ENCODE results near the gene DOHH.

The DOHH gene

DNA sequence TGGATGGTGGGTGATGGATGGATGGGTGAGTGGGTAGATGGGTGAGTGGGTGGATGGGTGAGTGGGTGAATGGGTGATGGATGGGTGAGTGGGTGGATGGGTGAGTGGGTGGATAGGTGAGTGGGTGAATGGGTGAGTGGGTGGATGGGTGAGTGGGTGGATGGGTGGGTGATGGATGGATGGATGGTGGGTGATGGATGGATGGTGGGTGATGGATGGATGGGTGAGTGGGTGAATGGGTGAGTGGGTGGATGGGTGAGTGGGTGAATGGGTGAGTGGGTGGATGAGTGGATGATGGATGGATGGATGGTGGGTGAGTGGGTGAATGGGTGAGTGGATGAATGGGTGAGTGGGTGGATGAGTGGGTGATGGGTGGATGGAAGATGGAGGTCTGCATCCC, 23.0 kb downstream of the DOHH start:
- DNase-seq (ENCODE audit: low spot score): no peak

DNA sequence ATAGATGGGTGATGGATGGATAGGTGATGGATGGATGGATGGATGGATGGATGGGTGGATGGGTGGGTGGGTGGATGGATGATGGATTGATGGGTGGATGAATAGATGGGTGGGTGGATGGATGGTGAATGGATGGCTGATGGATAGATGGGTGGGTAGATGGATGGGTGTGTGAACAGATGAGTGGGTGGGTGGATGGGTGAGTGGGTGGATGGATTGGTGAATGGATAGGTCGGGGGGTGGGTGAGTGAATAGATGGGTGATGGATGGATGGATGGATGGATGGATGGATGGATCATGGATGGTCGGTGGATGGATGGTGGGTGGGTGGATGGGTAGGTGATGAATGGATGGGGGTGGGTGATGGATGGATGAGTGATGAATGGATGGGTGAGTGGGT, 23.6 kb downstream of the DOHH start:
- DNase-seq (ENCODE audit: low spot score): no peak

DNA sequence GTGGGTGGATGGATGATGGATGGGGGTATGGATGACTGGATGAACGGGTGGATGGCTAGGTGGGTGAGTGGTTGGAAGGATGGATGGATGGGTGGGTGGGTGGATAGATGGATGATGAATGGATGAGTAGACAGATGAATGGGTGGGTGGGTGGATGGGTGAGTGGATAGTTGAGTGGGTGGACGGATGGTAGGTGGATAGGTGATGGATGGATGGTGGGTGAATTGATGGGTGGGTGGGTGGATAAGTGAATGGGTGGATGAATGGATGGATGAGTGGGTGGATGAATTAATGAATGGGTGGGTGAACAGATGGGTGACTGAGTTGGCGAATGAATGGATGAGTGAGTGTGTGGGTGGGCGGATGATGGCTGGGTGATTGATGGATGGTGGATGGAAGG, 25.0 kb downstream of the DOHH start:
- DNase-seq (ENCODE audit: low spot score): no peak

DNA sequence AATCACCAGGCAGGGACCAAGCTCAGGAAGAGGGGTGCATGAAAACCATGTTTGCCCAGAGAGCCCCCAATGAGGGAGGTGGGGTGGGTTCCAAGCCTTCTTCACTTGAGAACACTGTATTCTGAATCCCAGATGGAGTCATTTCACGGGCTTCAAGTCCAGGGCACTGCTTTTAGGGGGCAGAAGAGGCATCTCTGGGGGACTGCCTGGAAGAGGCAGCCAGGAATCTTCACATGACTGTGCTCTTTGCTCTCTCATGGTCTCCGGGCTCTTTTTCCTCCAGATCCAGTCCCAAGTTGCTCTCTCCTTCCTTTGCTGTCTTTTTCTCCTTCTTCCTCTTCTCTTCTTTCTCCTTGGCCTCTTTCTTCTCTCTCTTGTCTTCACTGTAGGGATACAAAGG, 25.9 kb downstream of the DOHH start:
- DNase-seq (ENCODE audit: low spot score): no peak

DNA sequence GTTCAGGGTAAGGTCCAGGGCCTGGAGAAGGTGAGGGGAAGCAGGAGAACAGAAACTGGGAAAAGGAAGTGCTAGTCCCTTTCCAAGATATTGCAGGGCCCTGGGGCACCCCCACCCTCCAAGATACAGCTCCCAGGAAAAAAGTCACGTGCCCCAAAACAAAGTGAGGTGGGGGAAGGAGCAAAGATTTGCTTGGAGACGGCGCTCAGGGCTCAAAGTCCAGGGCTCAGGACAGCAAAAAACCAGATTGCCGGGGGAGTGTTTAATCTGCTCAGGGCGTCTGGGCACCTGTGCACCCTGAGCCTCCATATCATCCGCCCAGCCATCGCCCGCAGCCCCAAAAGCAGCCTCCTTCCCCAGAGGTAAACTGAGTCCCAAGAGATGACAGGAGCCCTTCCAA, 26.5 kb downstream of the DOHH start:
- no peak for DNase-seq (ENCODE audit: low spot score)

DNA sequence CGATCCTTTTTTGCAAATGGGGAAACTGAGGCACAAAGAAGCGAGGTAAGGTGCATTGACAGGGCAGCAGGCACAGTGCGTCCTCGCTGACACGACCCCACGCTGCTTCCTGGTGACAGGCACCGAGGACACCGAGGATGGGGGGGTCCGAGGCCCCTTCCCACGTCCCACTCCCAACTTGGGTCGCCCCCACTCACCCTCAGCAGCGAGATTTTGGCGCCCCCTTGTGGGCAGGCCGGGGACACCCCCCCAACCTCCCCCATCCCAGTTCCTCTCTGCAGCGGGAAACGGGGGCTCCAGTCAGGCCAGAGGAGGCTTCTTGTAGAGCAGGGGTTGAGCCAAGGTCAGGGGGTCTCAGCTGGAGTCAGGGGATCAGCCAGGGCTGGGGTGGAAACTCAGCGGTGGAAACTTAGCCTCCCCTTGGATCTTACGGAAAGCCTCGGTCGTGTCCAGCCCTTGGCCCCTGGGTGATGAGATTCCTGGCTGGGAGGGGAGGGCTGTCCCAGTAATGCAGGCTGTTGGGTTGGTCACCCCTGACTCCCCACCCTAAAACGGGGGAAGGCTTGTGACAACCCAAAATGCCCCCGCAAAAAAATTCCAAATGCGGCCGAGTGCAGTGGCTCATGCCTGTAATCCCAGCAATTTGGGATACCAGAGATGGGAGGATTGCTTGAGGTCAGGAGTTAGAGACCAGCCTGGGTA, 28.4 kb downstream of the DOHH start:
- DNase-seq (ENCODE audit: low spot score): peak; percentile 54

DNA sequence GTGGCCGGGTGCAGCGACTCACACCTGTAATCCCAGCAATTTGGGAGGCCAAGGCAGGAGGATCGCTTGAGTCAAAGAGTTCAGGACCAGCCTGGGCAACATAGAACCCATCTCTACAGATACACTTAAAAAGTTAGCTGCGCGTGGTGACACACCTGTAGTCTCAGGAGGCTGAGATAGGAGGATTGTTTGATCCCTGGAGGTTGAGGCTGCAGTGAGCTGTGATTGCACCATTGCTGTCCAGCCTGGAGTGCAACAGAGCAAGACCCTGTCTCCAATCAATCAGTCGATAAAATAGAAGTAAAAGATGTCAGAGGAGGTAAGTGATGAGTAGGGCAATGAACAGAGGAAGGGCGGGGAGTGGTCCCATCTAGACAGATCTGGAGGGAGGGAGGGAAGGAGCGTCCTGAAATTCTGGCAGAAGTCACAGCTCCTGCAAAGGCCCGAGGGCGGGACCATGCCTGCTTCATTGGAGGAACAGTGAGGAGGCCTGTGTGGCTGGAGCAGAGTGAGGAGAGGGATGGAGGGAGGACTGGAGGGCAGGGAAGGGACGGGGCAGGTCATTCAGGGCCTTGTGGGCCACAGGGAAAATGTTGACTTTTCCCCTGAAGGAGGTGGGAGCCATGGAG, 29.9 kb downstream of the DOHH start:
- DNase-seq (ENCODE audit: low spot score): no peak

DNA sequence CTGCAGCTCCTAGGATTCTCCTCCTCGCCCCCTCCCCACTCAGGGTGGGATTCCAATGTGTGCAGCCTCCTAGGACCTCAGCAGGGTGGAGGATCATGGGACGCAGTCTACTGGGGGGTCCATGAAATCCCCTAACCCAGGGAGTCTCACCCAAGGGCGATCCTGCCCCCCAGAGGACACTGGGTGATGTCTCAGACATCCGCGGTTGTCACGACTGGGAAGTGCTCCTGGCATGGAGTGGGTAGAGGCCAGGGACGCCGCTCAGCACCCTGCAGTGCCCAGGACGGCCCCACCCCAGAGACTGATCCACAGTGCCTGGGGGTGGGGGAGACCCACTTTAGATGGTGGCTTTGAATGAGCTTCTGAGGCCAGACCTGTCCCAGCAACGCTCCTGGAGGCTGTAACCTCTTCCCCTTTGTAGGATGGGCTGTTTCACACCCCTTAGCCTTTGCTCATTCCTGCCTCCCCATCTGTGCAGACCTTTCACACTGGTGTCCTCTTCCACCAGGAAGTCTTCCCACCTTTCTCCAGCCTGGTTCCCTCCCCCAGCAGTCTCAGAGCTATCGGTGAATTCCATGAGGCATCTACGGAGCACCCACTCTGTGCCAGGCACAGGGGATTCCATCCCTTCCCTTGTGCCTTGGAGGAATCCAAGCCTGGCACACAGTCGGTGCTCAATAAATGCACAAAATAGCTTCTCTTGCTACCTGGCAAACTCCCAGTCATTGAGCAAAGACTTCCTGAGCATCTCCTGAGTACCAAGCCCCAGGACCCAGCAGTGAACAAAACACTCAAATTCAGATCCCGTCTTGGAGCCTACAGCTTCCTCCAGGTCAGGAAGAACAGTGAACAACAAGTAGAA, 30.6 kb downstream of the DOHH start:
- DNase-seq (ENCODE audit: low spot score): no peak

DNA sequence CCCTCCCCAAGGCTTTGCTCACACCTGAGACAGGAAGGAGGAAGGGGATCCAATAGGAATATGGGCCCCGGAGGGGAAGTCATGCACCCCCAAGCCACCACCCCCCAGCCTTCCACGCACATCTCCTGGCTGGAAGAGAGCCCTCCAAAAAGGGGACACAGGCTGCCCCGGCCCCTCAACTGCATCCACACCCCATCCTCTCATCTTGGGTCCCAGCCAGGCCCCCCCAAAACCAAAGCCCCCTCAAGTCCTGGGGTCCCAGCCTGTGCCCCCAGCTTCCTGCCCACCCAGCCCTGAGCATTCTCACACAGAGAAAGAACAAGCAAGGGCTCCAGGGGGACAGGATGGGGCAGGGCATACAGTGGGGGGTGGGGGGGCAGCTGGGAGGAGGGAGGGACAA, 32.3 kb downstream of the DOHH start:
- no peak for DNase-seq (ENCODE audit: low spot score)

DNA sequence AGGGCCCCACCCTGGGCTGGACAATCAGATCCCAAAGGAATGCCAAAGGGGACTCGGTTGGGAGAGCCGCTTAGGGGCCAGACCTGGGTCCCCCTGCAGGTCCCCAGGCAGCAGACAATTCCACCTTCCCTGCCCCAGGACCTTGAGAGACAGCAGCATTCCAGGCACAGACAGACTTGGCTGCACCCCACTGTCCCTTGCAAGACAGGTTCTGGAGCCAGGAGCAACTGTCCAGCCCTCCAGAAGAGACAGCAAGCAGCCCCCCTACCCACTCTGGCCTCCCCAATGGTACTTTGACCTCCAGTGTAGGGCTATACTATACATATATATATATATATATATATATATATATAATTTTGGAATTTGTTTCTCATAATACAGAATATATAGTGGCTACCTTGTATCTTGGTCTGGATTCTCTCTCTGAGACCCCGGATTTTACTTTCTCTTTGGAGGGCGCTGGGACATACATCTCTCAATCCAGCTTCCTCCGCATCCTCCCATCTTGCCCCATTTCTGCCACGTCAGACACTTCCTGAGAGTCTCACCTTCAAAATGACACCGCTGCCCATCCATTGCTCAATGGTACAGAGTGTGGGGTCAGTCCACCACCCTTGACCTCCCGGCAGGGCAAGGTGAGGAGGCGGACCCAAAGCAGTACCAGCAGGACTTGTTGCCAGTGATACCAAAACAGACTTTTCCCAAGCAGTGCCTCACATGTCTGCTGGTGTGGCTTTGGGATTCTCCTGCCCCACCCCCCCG, 32.9 kb downstream of the DOHH start:
- no peak for DNase-seq (ENCODE audit: low spot score)

DNA sequence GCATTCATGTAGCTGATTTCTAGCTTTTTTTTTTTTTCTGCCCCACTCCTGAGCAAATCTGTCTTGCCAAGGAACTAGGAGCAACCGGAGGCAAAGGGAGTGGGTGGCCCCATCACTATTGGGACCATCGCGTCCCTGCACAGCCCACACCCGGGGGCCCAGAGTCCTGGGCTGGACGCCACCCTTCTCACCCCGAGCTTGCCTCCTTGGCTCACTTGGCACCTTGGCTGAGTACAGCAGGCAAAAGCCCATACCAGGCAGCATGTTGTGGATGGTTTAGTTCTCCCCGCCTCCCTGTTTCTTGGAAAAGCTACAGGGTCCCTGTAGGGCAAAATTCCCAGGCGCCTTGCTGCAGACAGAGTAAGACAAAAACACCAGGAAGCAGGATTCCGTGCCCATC, 33.8 kb downstream of the DOHH start:
- no peak for DNase-seq (ENCODE audit: low spot score)

DNA sequence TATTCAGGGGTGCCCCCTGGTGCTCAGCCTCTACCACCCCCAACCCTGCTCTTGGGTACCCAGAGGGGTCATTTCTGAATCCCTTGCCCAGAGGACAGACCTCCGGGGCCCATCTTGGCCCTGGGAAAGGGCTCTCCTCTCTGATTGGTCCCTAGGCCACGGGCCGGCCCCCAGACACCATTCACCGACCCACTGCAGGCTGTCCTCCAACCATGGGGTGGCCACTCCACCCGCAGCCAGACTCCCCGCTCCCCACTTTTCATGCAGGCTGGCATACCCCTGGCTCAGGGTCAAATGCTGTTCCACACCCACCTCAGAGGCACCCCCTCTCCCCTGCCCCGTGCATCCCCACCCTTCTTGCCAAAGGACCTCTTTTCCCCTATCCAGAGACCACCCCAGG, 34.9 kb downstream of the DOHH start:
- no peak for DNase-seq (ENCODE audit: low spot score)

DNA sequence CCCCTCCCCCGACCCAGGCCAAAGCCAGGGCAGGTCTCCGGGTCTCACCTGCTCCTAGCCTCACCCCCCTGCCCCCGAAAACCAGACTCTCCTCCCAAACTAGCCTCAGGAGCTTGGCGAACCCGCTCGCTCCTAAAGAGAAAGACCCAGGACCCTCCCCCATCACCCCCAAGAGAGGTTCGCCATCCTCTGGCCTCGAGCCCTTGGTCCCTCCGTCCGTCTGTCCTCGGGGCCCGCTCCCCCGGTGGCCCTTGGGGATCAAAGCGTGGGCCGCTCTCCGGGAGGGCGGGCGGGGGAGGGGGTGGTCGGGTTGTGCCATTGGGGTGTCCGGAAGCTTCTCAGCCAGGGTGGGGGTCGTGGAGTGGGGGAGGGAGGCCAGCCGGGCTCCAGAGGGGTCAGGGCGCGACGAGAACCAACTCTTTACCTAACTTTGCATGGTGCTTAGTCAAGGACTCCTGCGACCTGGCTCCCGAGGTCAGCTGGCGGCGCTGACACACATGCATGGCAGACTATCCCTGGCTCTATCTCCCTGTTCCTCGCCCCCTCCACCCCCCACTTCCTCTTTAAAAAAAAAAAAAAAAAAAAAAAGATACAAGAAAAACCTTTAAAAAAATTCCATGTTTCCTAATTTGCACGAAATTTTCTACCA, 35.8 kb downstream of the DOHH start:
- no peak for DNase-seq (ENCODE audit: low spot score)

DNA sequence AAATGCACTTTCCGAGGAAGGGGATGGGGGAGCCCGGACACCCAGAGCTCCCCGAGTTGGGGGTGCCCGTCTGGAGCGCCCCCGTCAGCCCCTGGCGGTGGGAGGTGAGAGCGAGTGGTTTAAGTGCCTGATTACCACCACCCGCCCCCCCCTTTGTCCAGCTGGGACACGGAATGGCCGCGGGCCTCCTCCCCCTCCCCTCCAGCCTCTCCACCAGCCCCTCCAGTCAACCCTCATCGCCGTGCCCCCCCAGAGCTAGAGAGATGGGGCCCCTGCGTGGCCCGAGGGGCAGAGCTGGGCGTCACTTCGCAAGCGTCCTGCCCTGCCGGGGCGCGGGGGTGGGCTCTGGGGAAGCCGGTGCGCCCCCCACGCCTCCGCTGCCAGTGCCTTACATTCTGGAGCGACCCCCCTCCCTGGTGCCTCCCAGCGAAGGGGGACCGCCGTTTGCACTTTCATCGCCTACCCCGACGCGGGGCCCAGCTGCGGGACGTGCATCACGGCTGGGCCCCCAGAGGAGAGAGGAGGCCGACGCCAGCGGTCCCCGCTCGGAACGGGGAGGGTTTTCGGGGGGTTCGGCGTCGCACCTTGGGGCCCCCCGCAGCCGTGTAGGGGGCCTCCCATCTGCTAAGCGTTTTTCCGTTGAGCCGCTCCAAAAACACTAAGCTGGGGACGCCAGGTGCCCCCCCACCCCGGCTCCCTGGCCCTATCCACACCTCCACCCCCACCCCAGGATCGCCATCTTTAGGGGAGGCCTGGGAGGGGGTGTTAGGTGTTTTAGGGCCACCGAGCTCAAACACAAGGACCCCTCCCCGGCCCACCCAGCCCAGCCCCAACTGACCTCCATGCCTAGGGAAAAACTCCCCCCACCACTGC, 36.5 kb downstream of the DOHH start:
- no peak for DNase-seq (ENCODE audit: low spot score)

DNA sequence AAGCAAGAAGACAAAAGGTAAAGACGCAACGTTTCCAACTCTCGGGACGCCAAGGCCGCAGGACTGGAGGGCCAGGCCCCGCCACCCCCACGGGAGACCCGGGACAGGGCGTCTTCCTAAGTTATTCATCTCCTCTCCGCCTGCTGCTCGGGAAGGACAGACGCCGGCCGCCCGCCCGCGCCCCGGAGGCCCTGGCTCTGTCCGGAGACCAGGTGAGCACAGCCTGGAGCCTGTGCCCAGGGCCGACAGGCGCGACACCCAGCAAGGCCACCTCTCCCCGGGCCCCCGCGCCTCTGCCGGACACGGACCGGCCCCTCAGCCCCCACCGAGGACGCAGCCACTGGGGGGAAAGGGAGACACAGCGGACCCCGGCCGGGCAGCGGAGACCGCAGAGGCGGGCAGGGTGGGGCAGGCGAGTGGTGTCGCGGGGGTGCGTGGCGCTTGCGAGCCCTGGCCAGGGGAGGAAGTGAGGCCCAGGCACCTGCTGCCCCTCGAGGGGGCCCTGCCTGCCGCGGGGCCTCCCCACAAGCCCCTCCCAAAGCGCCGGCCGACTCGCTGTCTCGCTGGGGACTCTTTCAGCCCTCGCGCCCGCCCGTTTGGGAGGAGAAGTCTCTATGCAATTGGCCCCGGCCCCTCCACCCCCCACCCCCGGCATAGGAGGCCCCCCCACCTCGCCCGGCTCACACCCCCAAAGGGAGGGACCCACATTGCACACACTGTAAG, 37.3 kb downstream of the DOHH start:
- DNase-seq (ENCODE audit: low spot score): no peak

DNA sequence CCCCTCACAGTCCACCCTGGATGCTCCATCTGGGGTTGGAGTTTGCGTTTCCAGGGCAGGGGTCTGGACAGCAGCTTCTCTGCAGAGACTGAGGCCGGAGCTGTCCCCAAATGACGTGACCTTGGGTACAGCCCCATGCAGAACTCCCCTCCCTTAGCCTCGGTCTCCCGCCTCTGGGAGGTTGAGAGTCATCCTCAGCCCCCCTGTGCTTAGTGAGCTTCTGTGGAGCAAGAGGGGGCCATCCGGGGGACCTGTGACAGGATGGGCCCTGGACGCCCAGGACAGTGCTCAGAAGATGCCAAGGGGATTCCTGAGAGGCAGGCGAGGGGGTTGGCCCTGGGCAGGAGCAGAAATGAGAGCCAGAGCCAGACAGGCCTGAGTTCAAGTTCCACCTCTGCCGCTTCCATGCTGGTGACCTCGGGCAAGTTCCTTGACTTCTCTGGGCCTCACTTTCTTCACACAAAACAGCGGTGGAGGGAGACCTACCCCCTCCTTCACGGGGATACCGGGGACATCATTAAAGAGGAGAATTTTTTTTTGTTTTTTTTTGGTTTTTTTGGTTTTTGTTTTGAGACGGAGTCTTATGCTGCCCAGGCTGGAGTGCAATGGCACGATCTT, 40.4 kb downstream of the DOHH start:
- DNase-seq (ENCODE audit: low spot score): no peak

DNA sequence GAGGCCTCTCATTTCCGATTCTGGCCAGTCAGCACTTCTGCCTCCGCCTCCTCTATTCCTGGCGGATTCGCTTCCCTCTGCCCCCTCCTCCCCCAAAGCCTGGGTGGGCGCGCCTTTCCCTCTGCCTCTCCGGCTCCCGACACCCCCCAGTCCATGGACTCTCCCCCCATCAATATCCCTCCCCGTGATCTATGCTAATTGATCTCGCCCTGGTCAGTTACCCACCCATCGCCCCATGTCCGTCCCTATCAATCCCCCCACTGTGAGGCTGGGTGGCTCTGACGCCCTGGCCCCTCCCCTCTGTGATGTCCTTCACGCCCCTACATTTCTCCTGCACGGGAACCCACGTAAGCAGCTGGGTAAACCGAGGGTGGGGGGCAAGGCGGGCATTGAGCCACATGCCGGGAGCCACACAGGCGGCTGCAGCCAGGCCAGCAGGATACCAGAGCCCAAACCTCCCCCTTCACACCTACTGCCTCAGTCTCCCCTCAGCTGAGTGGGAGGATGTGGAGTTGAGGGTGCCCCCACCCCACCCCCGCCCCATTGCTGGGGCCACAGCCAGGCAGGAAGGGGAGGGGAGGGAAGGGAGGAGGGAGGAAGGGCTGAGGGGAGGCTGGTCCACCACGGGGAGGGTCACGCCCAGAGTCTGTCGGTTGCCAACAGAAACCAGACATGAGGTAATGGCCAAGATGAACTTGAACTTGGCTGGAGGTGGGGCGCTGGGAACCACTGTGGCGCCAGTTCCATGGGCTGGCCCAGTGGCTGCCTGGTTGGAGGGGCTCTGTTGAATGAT, 41.2 kb downstream of the DOHH start:
- peak; percentile 96 for DNase-seq (ENCODE audit: low spot score)

DNA sequence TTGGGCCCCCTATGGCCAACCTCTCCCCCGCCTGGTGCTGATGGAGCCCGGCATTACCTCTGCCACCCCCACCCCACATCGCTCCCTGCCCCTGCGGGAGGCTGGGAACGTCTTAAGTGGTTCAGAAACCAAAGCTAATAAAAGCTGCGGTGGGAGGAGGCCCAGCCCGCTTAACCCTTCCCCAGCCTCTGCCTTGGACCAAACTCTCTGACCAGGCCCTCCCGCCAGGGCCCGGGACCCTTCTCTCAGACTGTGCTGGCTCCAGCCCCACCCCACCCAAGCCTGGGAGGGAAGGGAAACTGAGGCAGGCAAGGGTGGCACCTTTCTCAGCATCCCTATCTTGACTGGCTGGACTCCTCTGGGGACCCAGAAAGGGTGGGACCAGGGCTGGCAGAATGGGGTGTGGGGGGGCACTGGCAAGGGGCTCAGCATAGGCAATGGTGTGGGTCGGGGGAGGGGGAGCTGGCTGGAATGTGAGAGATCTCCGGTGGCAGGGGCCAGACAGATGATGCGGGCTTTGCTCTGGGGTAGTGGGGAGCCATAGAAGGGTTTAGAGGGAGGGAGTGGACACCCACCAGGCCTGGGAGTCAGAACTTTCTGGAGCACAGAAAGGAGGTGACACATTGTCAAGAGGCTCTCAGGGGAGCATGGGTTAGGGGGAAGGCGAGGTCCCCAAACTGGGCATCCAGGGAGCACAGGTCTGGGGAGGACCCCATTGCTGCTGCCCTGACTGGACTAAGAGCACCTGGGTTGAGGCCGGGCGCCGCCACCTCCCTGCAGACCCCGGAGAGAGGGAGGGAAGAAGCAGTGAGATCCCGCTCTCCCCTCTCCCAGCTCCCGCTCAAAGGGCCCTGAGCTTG, 42.0 kb downstream of the DOHH start:
- no peak for DNase-seq (ENCODE audit: low spot score)
